Measurements from ENCODE around the gene PTPRN2. TPM values are rescaled to one million over a fixed set of nuclear protein-coding genes. Genes with fewer than 3 reads are reported as not detected.
"Not testable (repeated sequence)": the region's sequence is repeated elsewhere in the genome, so short reads cannot be mapped to it uniquely, and the experiment has no call there.

The PTPRN2 gene
- total RNA-seq, 1 donor from 2014 or later, result 0.41 TPM

- no peak overlapping the region for H3K4me3 Mint-ChIP-seq
- no peak overlapping the region for H3K27ac Mint-ChIP-seq
- H3K9me3 Mint-ChIP-seq, result peaks cover 23% of the 10 kb centered on the region
- H3K4me1 Mint-ChIP-seq (ENCODE audit: low read depth), result no peaks in the 10 kb centered on the region
- intact Hi-C loops (cut with micrococcal nuclease), result no loop called here
- no peaks in the 10 kb centered on the region for H3K27me3 Mint-ChIP-seq (ENCODE audit: insufficient read depth)
- no peaks in the 10 kb centered on the region for H3K36me3 Mint-ChIP-seq (ENCODE audit: low read depth)
- DNase-seq (ENCODE audit: low spot score), result no peak
Observed at GRCh38 chr7:158037211-158037610, 550.4 kb downstream of the PTPRN2 start.

GRCh38 chr7:158035343-158035742 lies 552.3 kb downstream of the PTPRN2 start:
- H3K36me3 Mint-ChIP-seq (ENCODE audit: low read depth), result no peaks in the 10 kb centered on the region
- no peak overlapping the region for H3K4me3 Mint-ChIP-seq
- intact Hi-C loops (cut with micrococcal nuclease), result no loop called here
- H3K4me1 Mint-ChIP-seq (ENCODE audit: low read depth), result no peaks in the 10 kb centered on the region
- H3K9me3 Mint-ChIP-seq, result peaks cover 22% of the 10 kb centered on the region
- DNase-seq (ENCODE audit: low spot score), result no peak
- no peaks in the 10 kb centered on the region for H3K27me3 Mint-ChIP-seq (ENCODE audit: insufficient read depth)
- no peak overlapping the region for H3K27ac Mint-ChIP-seq

- peaks cover 15% of the 10 kb centered on the region for H3K9me3 Mint-ChIP-seq
- no peaks in the 10 kb centered on the region for H3K27me3 Mint-ChIP-seq (ENCODE audit: insufficient read depth)
- no peak overlapping the region for H3K27ac Mint-ChIP-seq
- H3K4me1 Mint-ChIP-seq (ENCODE audit: low read depth), result no peaks in the 10 kb centered on the region
- H3K36me3 Mint-ChIP-seq (ENCODE audit: low read depth), result no peaks in the 10 kb centered on the region
- H3K4me3 Mint-ChIP-seq, result no peak overlapping the region
- DNase-seq (ENCODE audit: low spot score), result no peak
- intact Hi-C loops (cut with micrococcal nuclease), result no loop called here
Observed at GRCh38 chr7:158034571-158034970, 553.1 kb downstream of the PTPRN2 start.

GRCh38 chr7:158033925-158034324 lies 553.7 kb downstream of the PTPRN2 start:
- intact Hi-C loops (cut with micrococcal nuclease); DNase-seq (ENCODE audit: low spot score); H3K36me3 Mint-ChIP-seq (ENCODE audit: low read depth); H3K9me3 Mint-ChIP-seq; H3K27ac Mint-ChIP-seq; H3K27me3 Mint-ChIP-seq (ENCODE audit: insufficient read depth); H3K4me3 Mint-ChIP-seq; H3K4me1 Mint-ChIP-seq (ENCODE audit: low read depth): not testable (repeated sequence)

GRCh38 chr7:158033196-158033595 lies 554.4 kb downstream of the PTPRN2 start:
- H3K27ac Mint-ChIP-seq, result peak overlapping the region; percentile 23
- no peak overlapping the region for H3K4me3 Mint-ChIP-seq
- no peak for DNase-seq (ENCODE audit: low spot score)
- no peaks in the 10 kb centered on the region for H3K4me1 Mint-ChIP-seq (ENCODE audit: low read depth)
- no peaks in the 10 kb centered on the region for H3K36me3 Mint-ChIP-seq (ENCODE audit: low read depth)
- no peaks in the 10 kb centered on the region for H3K27me3 Mint-ChIP-seq (ENCODE audit: insufficient read depth)
- intact Hi-C loops (cut with micrococcal nuclease), result no loop called here
- H3K9me3 Mint-ChIP-seq, result peaks cover 9% of the 10 kb centered on the region

GRCh38 chr7:158032561-158033115 lies 555.0 kb downstream of the PTPRN2 start:
- Mint-ChIP-seq H3K9me3 (peaks cover 6% of the 10 kb centered on the region), H3K4me3 (no peak overlapping the region), H3K36me3 (ENCODE audit: low read depth) (no peaks in the 10 kb centered on the region), H3K27ac (peak overlapping the region; percentile 23), H3K27me3 (ENCODE audit: insufficient read depth) (peaks cover 1% of the 10 kb centered on the region), H3K4me1 (ENCODE audit: low read depth) (no peaks in the 10 kb centered on the region)
- no peak for DNase-seq (ENCODE audit: low spot score)
- intact Hi-C loops (cut with micrococcal nuclease), result no loop called here

GRCh38 chr7:158031867-158032308 lies 555.7 kb downstream of the PTPRN2 start:
- peaks cover 1% of the 10 kb centered on the region for H3K27me3 Mint-ChIP-seq (ENCODE audit: insufficient read depth)

GRCh38 chr7:158030566-158030965 lies 557.1 kb downstream of the PTPRN2 start:
- Mint-ChIP-seq H3K4me3 (no peak overlapping the region), H3K27me3 (ENCODE audit: insufficient read depth) (peaks cover 1% of the 10 kb centered on the region), H3K36me3 (ENCODE audit: low read depth) (no peaks in the 10 kb centered on the region), H3K27ac (no peak overlapping the region), H3K9me3 (peaks cover 6% of the 10 kb centered on the region), H3K4me1 (ENCODE audit: low read depth) (no peaks in the 10 kb centered on the region)
- intact Hi-C loops (cut with micrococcal nuclease), result no loop called here
- no peak for DNase-seq (ENCODE audit: low spot score)

More at GRCh38 chr7:158031867-158032308, 555.7 kb downstream of the PTPRN2 start:
- intact Hi-C loops (cut with micrococcal nuclease), result no loop called here
- Mint-ChIP-seq H3K27ac (no peak overlapping the region), H3K4me3 (no peak overlapping the region), H3K4me1 (ENCODE audit: low read depth) (no peaks in the 10 kb centered on the region), H3K9me3 (peaks cover 6% of the 10 kb centered on the region), H3K36me3 (ENCODE audit: low read depth) (no peaks in the 10 kb centered on the region)
- no peak for DNase-seq (ENCODE audit: low spot score)

- Mint-ChIP-seq H3K4me3 (no peak overlapping the region), H3K27me3 (ENCODE audit: insufficient read depth) (peaks cover 1% of the 10 kb centered on the region), H3K36me3 (ENCODE audit: low read depth) (no peaks in the 10 kb centered on the region), H3K4me1 (ENCODE audit: low read depth) (no peaks in the 10 kb centered on the region), H3K27ac (no peak overlapping the region), H3K9me3 (peaks cover 6% of the 10 kb centered on the region)
- DNase-seq (ENCODE audit: low spot score), result no peak
- intact Hi-C loops (cut with micrococcal nuclease), result no loop called here
Observed at GRCh38 chr7:158030071-158030470, 557.6 kb downstream of the PTPRN2 start.

- no peak overlapping the region for H3K4me3 Mint-ChIP-seq
Observed at GRCh38 chr7:158029509-158029908, 558.1 kb downstream of the PTPRN2 start.

GRCh38 chr7:158028971-158029370 lies 558.7 kb downstream of the PTPRN2 start:
- Mint-ChIP-seq H3K4me3 (no peak overlapping the region), H3K4me1 (ENCODE audit: low read depth) (no peaks in the 10 kb centered on the region), H3K36me3 (ENCODE audit: low read depth) (no peaks in the 10 kb centered on the region), H3K9me3 (peaks cover 6% of the 10 kb centered on the region), H3K27me3 (ENCODE audit: insufficient read depth) (peaks cover 1% of the 10 kb centered on the region), H3K27ac (no peak overlapping the region)
- DNase-seq (ENCODE audit: low spot score), result no peak
- intact Hi-C loops (cut with micrococcal nuclease), result no loop called here

More at GRCh38 chr7:158029509-158029908, 558.1 kb downstream of the PTPRN2 start:
- DNase-seq (ENCODE audit: low spot score), result no peak
- intact Hi-C loops (cut with micrococcal nuclease), result no loop called here
- Mint-ChIP-seq H3K4me1 (ENCODE audit: low read depth) (no peaks in the 10 kb centered on the region), H3K9me3 (peaks cover 6% of the 10 kb centered on the region), H3K36me3 (ENCODE audit: low read depth) (no peaks in the 10 kb centered on the region), H3K27me3 (ENCODE audit: insufficient read depth) (peaks cover 1% of the 10 kb centered on the region), H3K27ac (no peak overlapping the region)

- Mint-ChIP-seq H3K4me1 (ENCODE audit: low read depth) (no peaks in the 10 kb centered on the region), H3K9me3 (peaks cover 6% of the 10 kb centered on the region), H3K27ac (no peak overlapping the region), H3K27me3 (ENCODE audit: insufficient read depth) (peaks cover 1% of the 10 kb centered on the region), H3K36me3 (ENCODE audit: low read depth) (no peaks in the 10 kb centered on the region), H3K4me3 (no peak overlapping the region)
- DNase-seq (ENCODE audit: low spot score), result no peak
- intact Hi-C loops (cut with micrococcal nuclease), result no loop called here
Observed at GRCh38 chr7:158028290-158028941, 559.2 kb downstream of the PTPRN2 start.

GRCh38 chr7:158027646-158028045 lies 560.0 kb downstream of the PTPRN2 start:
- H3K36me3 Mint-ChIP-seq (ENCODE audit: low read depth), result no peaks in the 10 kb centered on the region
- H3K4me3 Mint-ChIP-seq, result no peak overlapping the region
- H3K4me1 Mint-ChIP-seq (ENCODE audit: low read depth), result no peaks in the 10 kb centered on the region
- peaks cover 1% of the 10 kb centered on the region for H3K27me3 Mint-ChIP-seq (ENCODE audit: insufficient read depth)
- no peak for DNase-seq (ENCODE audit: low spot score)
- intact Hi-C loops (cut with micrococcal nuclease), result no loop called here
- H3K27ac Mint-ChIP-seq, result no peak overlapping the region
- H3K9me3 Mint-ChIP-seq, result no peaks in the 10 kb centered on the region

All from activated T-helper 1 cell treated with anti-CD3 and anti-CD28 coated beads, Interleukin-12 subunit alpha, Interleukin-12 subunit beta, Interleukin-2, Interleukin-4 antibody, amounts not matched to agents 30 ng/mL and 10 ng/mL and 1 ng/mL, durations not matched to agents 14 hours and 24 hours and 36 hours (primary cell).